ENCODE data around the gene KLF7.
A peak's percentile ranks its signal among the peaks of the same experiment; 100 is the strongest.

KLF7 gene

GRCh38 chr2:207073801-207074678 is 91.7 kb downstream of the KLF7 start:
- FAIRE-seq (peak; percentile 26), DNase-seq (ENCODE audit: extremely low spot score, insufficient read length, low read depth) (no peak)

- FAIRE-seq: no peak
- DNase-seq (ENCODE audit: extremely low spot score, insufficient read length, low read depth): no peak
Observed at GRCh38 chr2:207073412-207073800, 92.3 kb downstream of the KLF7 start.

- DNase-seq (ENCODE audit: extremely low spot score, insufficient read length, low read depth) (no peak), FAIRE-seq (no peak)
Observed at GRCh38 chr2:207072571-207072970, 93.2 kb downstream of the KLF7 start.

- DNase-seq (ENCODE audit: extremely low spot score, insufficient read length, low read depth) (no peak), FAIRE-seq (no peak)
Observed at GRCh38 chr2:207071820-207072219, 93.9 kb downstream of the KLF7 start.

GRCh38 chr2:207067473-207067872 is 98.3 kb downstream of the KLF7 start:
- no peak for FAIRE-seq
- DNase-seq (ENCODE audit: extremely low spot score, insufficient read length, low read depth): no peak

- FAIRE-seq (no peak), DNase-seq (ENCODE audit: extremely low spot score, insufficient read length, low read depth) (no peak)
Observed at GRCh38 chr2:207066791-207067460, 98.8 kb downstream of the KLF7 start.

- DNase-seq (ENCODE audit: extremely low spot score, insufficient read length, low read depth) (no peak), FAIRE-seq (no peak)
Observed at GRCh38 chr2:207066166-207066565, 99.6 kb downstream of the KLF7 start.

GRCh38 chr2:207064128-207064690 is 101.5 kb downstream of the KLF7 start:
- no peak for DNase-seq (ENCODE audit: extremely low spot score, insufficient read length, low read depth)
- FAIRE-seq: no peak

GRCh38 chr2:207061181-207061580 is 104.6 kb downstream of the KLF7 start:
- no peak for FAIRE-seq
- no peak for DNase-seq (ENCODE audit: extremely low spot score, insufficient read length, low read depth)

GRCh38 chr2:207055257-207055656 is 110.5 kb downstream of the KLF7 start:
- no peak for DNase-seq (ENCODE audit: extremely low spot score, insufficient read length, low read depth)

GRCh38 chr2:207054521-207054920 is 111.2 kb downstream of the KLF7 start:
- FAIRE-seq (no peak), DNase-seq (ENCODE audit: extremely low spot score, insufficient read length, low read depth) (no peak)

More at GRCh38 chr2:207055257-207055656, 110.5 kb downstream of the KLF7 start:
- no peak for FAIRE-seq

GRCh38 chr2:207051385-207051965 is 114.3 kb downstream of the KLF7 start:
- DNase-seq (ENCODE audit: extremely low spot score, insufficient read length, low read depth) (no peak), FAIRE-seq (no peak)

GRCh38 chr2:207049122-207049521 is 116.6 kb downstream of the KLF7 start:
- DNase-seq (ENCODE audit: extremely low spot score, insufficient read length, low read depth): no peak
- FAIRE-seq: no peak

GRCh38 chr2:207048416-207048815 is 117.3 kb downstream of the KLF7 start:
- FAIRE-seq (no peak), DNase-seq (ENCODE audit: extremely low spot score, insufficient read length, low read depth) (no peak)

GRCh38 chr2:207046724-207047123 is 119.0 kb downstream of the KLF7 start:
- FAIRE-seq (no peak), DNase-seq (ENCODE audit: extremely low spot score, insufficient read length, low read depth) (no peak)

- FAIRE-seq: no peak
Observed at GRCh38 chr2:207045531-207045930, 120.2 kb downstream of the KLF7 start.

GRCh38 chr2:207044379-207045362 is 121.1 kb downstream of the KLF7 start:
- FAIRE-seq: no peak
- no peak for DNase-seq (ENCODE audit: extremely low spot score, insufficient read length, low read depth)

More at GRCh38 chr2:207045531-207045930, 120.2 kb downstream of the KLF7 start:
- DNase-seq (ENCODE audit: extremely low spot score, insufficient read length, low read depth): no peak

- no peak for DNase-seq (ENCODE audit: extremely low spot score, insufficient read length, low read depth)
- no peak for FAIRE-seq
Observed at GRCh38 chr2:207042841-207043240, 122.9 kb downstream of the KLF7 start.

- FAIRE-seq (no peak), DNase-seq (ENCODE audit: extremely low spot score, insufficient read length, low read depth) (no peak)
Observed at GRCh38 chr2:207041786-207042554, 123.8 kb downstream of the KLF7 start.

All from GM18507 (cell line).